B cell (primary cell): ENCODE results near the gene DDX27. TPM values are rescaled to one million over a fixed set of nuclear protein-coding genes. Genes with fewer than 3 reads are reported as not detected.
A peak's percentile ranks its signal among the peaks of the same experiment; 100 is the strongest.

Source experiments
- ATAC-seq: fragments of 200-7000 bp; cut with Tn5 transposase; one replicate; pipeline ENCODE4 v1.10.0; 2021; ENCODE audit warnings: low read depth, mild to moderate bottlenecking, moderate number of reproducible peaks, moderate library complexity
- CTCF ChIA-PET: fragments of 350-600 bp; sonication (Branson Sonifier 250); formaldehyde crosslinking; loops from one replicate; lab custom pipeline; 2021; ENCODE audit warnings: antibody characterized with exemption, inconsistent platforms; lab: Charles Lee
- POLR2A ChIA-PET: fragments of 350-600 bp; sonication (Branson Sonifier 250); formaldehyde crosslinking; loops from one replicate; lab custom pipeline; 2021; ENCODE audit warnings: antibody characterized with exemption; lab: Charles Lee
- DNase-seq: peaks from one replicate; pipeline ENCODE4 v3.0.0; 2013
- H2AFZ ChIP-seq: 2 replicates; pipeline ENCODE4 v1.6.1; 2012; ENCODE audit warnings: mild to moderate bottlenecking, low read depth, low read length; ENCODE audit not compliant: insufficient read depth, poor library complexity, severe bottlenecking
- H3K27ac ChIP-seq, 2 donors: 1 replicate in 1 of 2; 2 replicates in 1 of 2; pipeline ENCODE4 v1.5.1; 2012 to 2013; ENCODE audit warnings: low read length in 2 of 2, mild to moderate bottlenecking in 2 of 2, moderate library complexity in 1 of 2
- H3K27me3 ChIP-seq, 4 experiments: fragments of 200-600 bp in 1 of 4; sonication (generic) in 1 of 4; replicated peaks in 1 of 4; 1 replicate in 2 of 4; 2 replicates in 2 of 4; pipeline versions ENCODE4 v1.6.1 to v1.7.0; 2013 to 2016; ENCODE audit warnings: low read length in 3 of 4, mild to moderate bottlenecking in 2 of 4, mixed read lengths in 1 of 4, moderate library complexity in 1 of 4; ENCODE audit not compliant: insufficient read depth in 4 of 4, control insufficient read depth in 3 of 4; ENCODE audit errors: control extremely low read depth in 1 of 4
- H3K36me3 ChIP-seq, 2 experiments: replicated peaks in 1 of 2; 1 replicate in 1 of 2; 2 replicates in 1 of 2; pipeline versions ENCODE4 v1.6.1 to v1.7.1; 2013; ENCODE audit warnings: low read length in 1 of 2; ENCODE audit not compliant: insufficient read depth in 2 of 2, control insufficient read depth in 1 of 2; ENCODE audit errors: control extremely low read depth in 1 of 2, extremely low read depth in 1 of 2
- H3K4me1 ChIP-seq, 2 donors: fragments of 200-600 bp in 1 of 2; sonication (generic) in 1 of 2; 1 replicate in 1 of 2; 2 replicates in 1 of 2; pipeline versions ENCODE4 v1.5.1 to v1.6.1; 2013 to 2017; ENCODE audit warnings: low read length in 2 of 2; ENCODE audit not compliant: control insufficient read depth in 2 of 2, insufficient read depth in 2 of 2
- H3K4me2 ChIP-seq: replicated peaks from 2 replicates; pipeline ENCODE3; 2012; ENCODE audit warnings: mild to moderate bottlenecking, low read depth, low read length; ENCODE audit not compliant: poor library complexity, severe bottlenecking
- H3K4me3 ChIP-seq, 5 experiments: fragments of 200-600 bp in 1 of 5; sonication (generic) in 1 of 5; 1 replicate in 3 of 5; 2 replicates in 2 of 5; pipeline versions ENCODE4 v1.5.1 to v1.7.0; 2011 to 2016; ENCODE audit warnings: low read length in 4 of 5, mild to moderate bottlenecking in 4 of 5, low read depth in 2 of 5, control low read depth in 1 of 5, moderate library complexity in 1 of 5; ENCODE audit not compliant: insufficient read depth in 1 of 5; ENCODE audit errors: control extremely low read depth in 1 of 5, extremely low read depth in 1 of 5
- H3K79me2 ChIP-seq: fragments of 200-600 bp; sonication (generic); one replicate; pipeline ENCODE4 v1.6.0; 2016; ENCODE audit warnings: low read length; ENCODE audit not compliant: control insufficient read depth, insufficient read depth
- H3K9ac ChIP-seq: fragments of 200-600 bp; sonication (generic); 2 replicates; pipeline ENCODE4 v1.6.1; 2017; ENCODE audit warnings: mild to moderate bottlenecking, low read length, moderate library complexity
- H3K9me3 ChIP-seq, 3 donors: one replicate each; pipeline versions ENCODE4 v1.6.1 to v1.7.1; 2013; ENCODE audit warnings: low read length in 2 of 3; ENCODE audit not compliant: control insufficient read depth in 2 of 3, insufficient read depth in 1 of 3; ENCODE audit errors: control extremely low read depth in 1 of 3
- H4K20me1 ChIP-seq: 2 replicates; pipeline ENCODE4 v1.6.0; 2012; ENCODE audit warnings: mild to moderate bottlenecking, low read length; ENCODE audit not compliant: insufficient read depth, control insufficient read depth, poor library complexity, severe bottlenecking
- H3K27ac Mint-ChIP-seq: one replicate; pipeline ENCODE4 v1.8.0; 2021; ENCODE audit warnings: mixed read lengths
- H3K27me3 Mint-ChIP-seq: one replicate; pipeline ENCODE4 v1.8.0; 2021; ENCODE audit warnings: mixed read lengths
- H3K4me1 Mint-ChIP-seq: one replicate; pipeline ENCODE4 v1.8.0; 2021; ENCODE audit warnings: mixed read lengths
- H3K4me3 Mint-ChIP-seq: one replicate; pipeline ENCODE4 v1.8.0; 2021; ENCODE audit warnings: mixed read lengths
- H3K9me3 Mint-ChIP-seq: one replicate; pipeline ENCODE4 v1.8.0; 2022; ENCODE audit warnings: mixed read lengths; ENCODE audit not compliant: insufficient read depth
- CTCF ChIP-seq: fragments of 200-600 bp; IDR thresholded peaks from one replicate; pipeline ENCODE4 v1.8.0; 2022; ENCODE audit warnings: antibody characterized with exemption, mild to moderate bottlenecking
- EZH2 ChIP-seq: IDR thresholded peaks from 2 replicates; pipeline ENCODE4 v1.6.1; 2012; ENCODE audit warnings: borderline replicate concordance, low read depth, mild to moderate bottlenecking, moderate library complexity, low read length; ENCODE audit not compliant: insufficient read depth, poor library complexity, severe bottlenecking
- WGBS: methylation state at CpG from one replicate; pipeline ENCODE4 v1.1.5; 2013; ENCODE audit warnings: missing lambda C conversion rate; ENCODE audit not compliant: insufficient coverage; 5-methylcytosine and 5-hydroxymethylcytosine counted together
- intact Hi-C: fragments of 100-400 bp; cut with micrococcal nuclease; formaldehyde crosslinking; loops from one replicate; pipeline ENCODE4 v1.10.0; 2022
- polyA plus RNA-seq: library from polyadenylated mRNA; depleted of rRNA; stranded (reverse); fragments of >200 nt; gene quantifications from 2 replicates; pipeline ENCODE4 v1.2.3, GENCODE V29; 2012
- total RNA-seq, 2 donors: library from RNA; stranded (reverse); fragments of 120-200 nt in 1 of 2; gene quantifications; 1 replicate in 1 of 2; 2 replicates in 1 of 2; pipeline versions ENCODE4 v1.2.3 to v1.2.4, GENCODE V29; 2013 to 2022

Gene DDX27
- total and polyA plus RNA-seq, 2 donors (not counting 1 experiment from before 2014, with no cell fraction given) = 55.0 to 74.6 TPM

- CTCF ChIA-PET = interaction anchor here (1.2 to 5.6 kb wide), 2 partner anchors 9 to 31 kb away, joined by 3 to 22 read pairs; no protein-coding TSS in a partner anchor
- TF ChIP-seq CTCF (no peak), EZH2 (no peak)
- Histone ChIP-seq H3K4me2 (no peak overlapping the region), H4K20me1 (peaks cover 62% of the 10 kb centered on the region), H3K79me2 (peaks cover 73% of the 10 kb centered on the region), H3K4me3 (no peak overlapping the region), H3K27ac (peak overlapping the region in 1 of 2 donors; percentile 23), H3K36me3 (peaks cover 0 to 3% of the 10 kb centered on the region in 2 experiments), H3K9me3 (no peaks in the 10 kb centered on the region), H2AFZ (no peak overlapping the region), H3K27me3 (no peaks in the 10 kb centered on the region), H3K4me1 (peaks cover 14 to 25% of the 10 kb centered on the region in 2 donors), H3K9ac (no peak overlapping the region)
- Mint-ChIP-seq H3K27me3 (no peaks in the 10 kb centered on the region), H3K9me3 (no peaks in the 10 kb centered on the region), H3K27ac (no peak overlapping the region), H3K4me3 (no peak overlapping the region), H3K4me1 (peaks cover 58% of the 10 kb centered on the region)
- DNase-seq (no peak), ATAC-seq (no peak)
- POLR2A ChIA-PET = no interaction called here
- WGBS = 70% methylated on average over 2 of the region's 6 CpGs
- intact Hi-C loops = loop anchor here (5.0 to 10.0 kb wide), 2 partner anchors 53 to 1330 kb away; partner anchors contain the start of gene PTPN1
Observed at GRCh38 chr20:49185071-49185761, 34.0 kb upstream of the DDX27 start.
